Activated naive CD4-positive, alpha-beta T cell treated with anti-CD3 and anti-CD28 coated beads, Interleukin-2, amount 10 ng/mL, durations not matched to agents 7 days and 5 days (primary cell): ENCODE data around the gene SLC25A1.

Experiments used
- CTCF ChIA-PET: fragments of 350-600 bp; sonication (Branson Sonifier 250); formaldehyde crosslinking; loops from one replicate; lab custom pipeline; 2021; ENCODE audit warnings: antibody characterized with exemption; lab: Charles Lee
- DNase-seq: peaks from one replicate; pipeline ENCODE4 v3.0.0-alpha.2; 2020
- H3K27ac Mint-ChIP-seq: one replicate; pipeline ENCODE4 v1.8.0; 2021; ENCODE audit warnings: mild to moderate bottlenecking, moderate library complexity, mixed read lengths
- H3K27me3 Mint-ChIP-seq: one replicate; pipeline ENCODE4 v1.8.0; 2021; ENCODE audit warnings: mild to moderate bottlenecking, mixed read lengths
- H3K36me3 Mint-ChIP-seq: one replicate; pipeline ENCODE4 v1.8.0; 2021; ENCODE audit warnings: mixed read lengths
- H3K4me1 Mint-ChIP-seq: one replicate; pipeline ENCODE4 v1.8.0; 2021; ENCODE audit warnings: mixed read lengths
- H3K4me3 Mint-ChIP-seq: one replicate; pipeline ENCODE4 v1.8.0; 2021; ENCODE audit warnings: mild to moderate bottlenecking, moderate library complexity, mixed read lengths
- H3K9me3 Mint-ChIP-seq: one replicate; pipeline ENCODE4 v1.8.0; 2021; ENCODE audit warnings: mixed read lengths

Gene SLC25A1

DNA sequence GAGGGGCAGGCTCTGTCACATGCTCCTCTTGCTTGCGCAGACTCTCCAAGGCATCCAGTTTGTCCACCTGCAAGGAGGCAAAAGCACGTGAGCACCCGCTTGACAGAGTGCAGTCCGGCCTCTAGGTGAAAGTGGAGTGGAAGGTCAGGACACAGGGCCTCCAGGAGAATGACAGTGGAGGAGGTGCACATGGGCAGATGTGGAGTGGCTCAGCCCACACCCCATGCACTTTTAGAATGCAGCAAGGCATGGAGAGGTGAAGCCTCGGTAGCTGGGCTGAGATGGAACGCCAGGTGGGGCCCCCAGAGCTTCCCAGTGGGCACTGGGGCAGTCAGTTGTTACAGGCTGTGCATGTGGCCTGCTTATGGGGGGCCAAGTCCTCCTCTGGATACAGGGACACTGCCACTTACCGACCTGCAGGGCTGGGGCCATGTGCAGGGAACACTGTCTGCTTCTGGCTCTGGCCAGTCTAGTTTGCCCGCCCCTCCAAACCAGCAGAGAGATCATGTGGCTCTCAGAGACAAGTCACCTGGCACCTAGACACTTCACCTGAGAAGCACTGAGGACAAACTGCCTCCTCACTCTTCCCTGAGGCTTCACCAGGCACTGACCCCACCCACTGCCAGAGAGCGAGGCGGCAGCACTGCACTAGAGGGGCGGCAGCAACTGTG is 2.3 kb upstream of the SLC25A1 start:
- CTCF ChIA-PET = interaction anchor here (1.0 to 1.5 kb wide), 3 partner anchors 294 to 449 kb away, joined by 4 to 9 read pairs (median 4); no protein-coding TSS in a partner anchor
- Mint-ChIP-seq H3K36me3 (no peaks in the 10 kb centered on the region), H3K9me3 (no peaks in the 10 kb centered on the region), H3K27ac (no peak overlapping the region), H3K4me1 (peaks cover 29% of the 10 kb centered on the region), H3K4me3 (no peak overlapping the region), H3K27me3 (peaks cover 32% of the 10 kb centered on the region)
- DNase-seq = no peak

- peaks cover 32% of the 10 kb centered on the region for H3K27me3 Mint-ChIP-seq
- peaks cover 31% of the 10 kb centered on the region for H3K4me1 Mint-ChIP-seq
- H3K36me3 Mint-ChIP-seq = peaks cover 1% of the 10 kb centered on the region
- no peaks in the 10 kb centered on the region for H3K9me3 Mint-ChIP-seq
- H3K27ac Mint-ChIP-seq = no peak overlapping the region
- CTCF ChIA-PET = interaction anchor here (0.8 to 1.5 kb wide), 9 partner anchors 13 to 450 kb away, joined by 3 to 9 read pairs (median 4); no protein-coding TSS in a partner anchor
- H3K4me3 Mint-ChIP-seq = no peak overlapping the region
- DNase-seq = no peak
Measured at GRCh38 chr22:19180234-19180633, 1.7 kb upstream of the SLC25A1 start.

GRCh38 chr22:19179497-19180048 is 1.0 kb upstream of the SLC25A1 start:
- CTCF ChIA-PET = interaction anchor here (0.8 to 1.6 kb wide), 10 partner anchors 12 to 450 kb away, joined by 3 to 9 read pairs (median 3); no protein-coding TSS in a partner anchor
- Mint-ChIP-seq H3K27ac (peak overlapping the region; percentile 75), H3K9me3 (no peaks in the 10 kb centered on the region), H3K27me3 (peaks cover 27% of the 10 kb centered on the region), H3K36me3 (peaks cover 1% of the 10 kb centered on the region), H3K4me1 (peaks cover 31% of the 10 kb centered on the region), H3K4me3 (peak overlapping the region; percentile 75)
- peak; percentile 66 for DNase-seq

GRCh38 chr22:19178065-19178656 is 375 bp downstream of the SLC25A1 start:
- peak overlapping the region; percentile 66 for H3K4me3 Mint-ChIP-seq
- CTCF ChIA-PET = interaction anchor here (1.5 to 1.6 kb wide), 2 partner anchors 71 to 299 kb away, joined by 5 to 6 read pairs; no protein-coding TSS in a partner anchor
- peaks cover 37% of the 10 kb centered on the region for H3K4me1 Mint-ChIP-seq
- no peak overlapping the region for H3K27ac Mint-ChIP-seq
- H3K9me3 Mint-ChIP-seq = no peaks in the 10 kb centered on the region
- peaks cover 14% of the 10 kb centered on the region for H3K27me3 Mint-ChIP-seq
- DNase-seq = peak; percentile 79
- peaks cover 1% of the 10 kb centered on the region for H3K36me3 Mint-ChIP-seq

GRCh38 chr22:19177164-19178064 is 1.1 kb downstream of the SLC25A1 start:
- Mint-ChIP-seq H3K27me3 (peaks cover 6% of the 10 kb centered on the region), H3K9me3 (no peaks in the 10 kb centered on the region), H3K4me3 (peak overlapping the region; percentile 66), H3K27ac (peak overlapping the region; percentile 45), H3K36me3 (peaks cover 1% of the 10 kb centered on the region), H3K4me1 (peaks cover 41% of the 10 kb centered on the region)
- CTCF ChIA-PET = interaction anchor here (1.5 kb wide), 1 partner anchor 300 kb away, joined by 5 read pairs; no protein-coding TSS in a partner anchor
- DNase-seq = no peak

- Mint-ChIP-seq H3K9me3 (no peaks in the 10 kb centered on the region), H3K36me3 (peaks cover 3% of the 10 kb centered on the region), H3K4me1 (peaks cover 40% of the 10 kb centered on the region), H3K27me3 (peaks cover 4% of the 10 kb centered on the region), H3K4me3 (peak overlapping the region; percentile 54), H3K27ac (no peak overlapping the region)
- DNase-seq = no peak
- CTCF ChIA-PET = no interaction called here
Measured at GRCh38 chr22:19176732-19177131, 1.8 kb downstream of the SLC25A1 start.

DNA sequence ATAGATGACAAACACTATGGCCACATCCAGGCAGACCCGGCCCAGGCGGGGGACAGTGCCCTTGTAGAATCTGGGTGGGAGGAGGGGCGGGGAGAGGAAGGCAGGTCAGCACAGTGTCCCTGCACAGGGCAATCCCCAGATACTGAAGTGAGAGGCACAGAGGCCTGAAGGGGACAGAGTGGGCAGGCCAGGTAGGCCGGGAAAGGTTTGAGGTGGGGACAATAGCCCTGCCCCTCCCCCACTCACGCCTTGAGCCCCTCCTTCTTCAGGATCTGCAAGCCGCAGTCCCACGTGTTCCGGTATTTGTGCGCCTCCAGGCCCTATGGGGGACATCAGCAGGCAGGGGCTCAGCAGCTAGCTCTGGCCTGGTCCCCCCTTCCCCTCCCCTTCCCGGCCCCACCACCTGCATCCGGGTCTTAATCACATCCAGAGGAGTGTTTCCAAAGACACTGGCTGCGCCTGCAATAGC is 2.3 kb downstream of the SLC25A1 start:
- Mint-ChIP-seq H3K27me3 (peaks cover 7% of the 10 kb centered on the region), H3K36me3 (peaks cover 3% of the 10 kb centered on the region), H3K4me3 (peak overlapping the region; percentile 54), H3K9me3 (no peaks in the 10 kb centered on the region), H3K27ac (peak overlapping the region; percentile 77), H3K4me1 (peaks cover 39% of the 10 kb centered on the region)
- DNase-seq = no peak
- CTCF ChIA-PET = no interaction called here

- Mint-ChIP-seq H3K27ac (peak overlapping the region; percentile 77), H3K4me3 (peak overlapping the region; percentile 36), H3K27me3 (peaks cover 12% of the 10 kb centered on the region), H3K4me1 (peaks cover 40% of the 10 kb centered on the region), H3K36me3 (peaks cover 5% of the 10 kb centered on the region), H3K9me3 (no peaks in the 10 kb centered on the region)
- CTCF ChIA-PET = no interaction called here
- DNase-seq = no peak
Measured at GRCh38 chr22:19175602-19176174, 2.8 kb downstream of the SLC25A1 start.

DNA sequence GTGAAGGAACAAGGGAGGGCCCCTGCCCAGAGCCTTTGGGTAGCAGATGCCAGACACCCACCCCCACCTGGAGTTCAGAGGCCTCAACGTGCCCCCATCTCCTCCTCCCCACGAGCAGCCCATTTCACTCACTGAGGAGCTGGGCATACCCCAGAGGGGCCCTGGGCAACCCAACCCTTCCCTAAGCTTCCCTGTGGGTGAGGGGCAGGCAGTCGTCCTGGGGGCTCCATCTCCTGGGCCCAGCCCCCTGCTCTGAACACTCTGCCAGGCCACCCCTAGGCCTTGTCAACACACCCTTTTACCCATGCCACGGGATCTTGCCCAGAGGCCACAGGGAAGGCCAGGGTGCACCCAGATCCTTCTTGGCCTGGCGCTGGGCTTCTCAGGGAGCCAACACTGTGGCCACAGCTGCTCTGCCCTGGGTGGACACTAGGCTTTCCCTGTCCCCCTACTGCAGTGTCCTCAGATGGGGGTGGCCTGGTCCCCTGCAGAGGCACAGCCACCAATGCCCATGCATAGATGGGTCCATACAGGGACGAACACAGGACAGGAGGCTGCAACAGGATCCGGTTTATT is 3.4 kb downstream of the SLC25A1 start:
- Mint-ChIP-seq H3K27me3 (peaks cover 18% of the 10 kb centered on the region), H3K4me1 (peaks cover 46% of the 10 kb centered on the region), H3K4me3 (no peak overlapping the region), H3K27ac (no peak overlapping the region), H3K36me3 (peaks cover 5% of the 10 kb centered on the region), H3K9me3 (no peaks in the 10 kb centered on the region)
- CTCF ChIA-PET = no interaction called here
- no peak for DNase-seq

DNA sequence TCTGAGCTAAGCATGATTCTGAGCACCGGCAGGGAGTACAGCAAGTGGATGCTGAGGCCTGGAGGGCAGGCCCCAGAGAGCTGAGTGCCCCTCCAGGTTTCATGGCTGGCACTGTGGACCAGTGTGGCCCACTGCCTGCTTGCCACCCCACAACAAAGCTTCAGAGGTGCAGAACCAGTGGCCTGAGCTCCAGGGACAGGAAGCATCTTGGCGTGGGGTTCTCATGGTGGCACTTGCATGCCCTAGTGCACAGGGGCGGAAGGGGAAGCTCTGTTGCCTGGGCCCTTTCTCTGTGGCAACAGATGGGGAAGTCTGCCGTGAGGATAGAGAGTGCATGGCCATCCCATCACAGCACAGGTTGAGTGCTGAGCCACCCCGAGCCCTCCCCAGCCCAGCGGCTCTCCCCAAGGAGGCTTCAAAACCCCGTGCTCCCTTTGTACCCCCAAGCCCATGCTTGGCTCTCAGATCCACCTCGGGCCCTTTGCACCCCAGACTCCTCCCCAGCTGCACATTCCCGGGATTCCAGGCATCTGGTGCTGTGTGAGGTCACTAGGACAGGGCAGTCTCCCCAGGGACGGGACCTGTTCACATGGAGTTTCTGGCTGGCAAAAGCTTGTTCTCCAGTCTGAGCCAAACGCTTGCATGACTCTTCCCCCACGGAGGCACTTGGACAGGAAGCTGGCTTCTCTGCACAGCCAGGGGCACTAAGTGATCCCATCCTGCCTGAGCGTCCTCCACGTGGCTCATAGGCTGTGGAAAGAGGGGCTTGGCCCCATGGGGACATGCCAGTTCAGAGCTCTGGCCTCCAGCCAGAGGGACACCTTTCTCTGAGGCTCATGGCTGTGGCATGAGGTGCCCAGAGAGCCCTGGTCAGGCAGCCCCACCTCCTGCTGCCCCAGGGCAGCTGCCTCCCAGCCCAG is 4.2 kb downstream of the SLC25A1 start:
- H3K4me1 Mint-ChIP-seq = peaks cover 46% of the 10 kb centered on the region
- DNase-seq = no peak
- CTCF ChIA-PET = no interaction called here
- H3K27me3 Mint-ChIP-seq = peaks cover 22% of the 10 kb centered on the region
- H3K27ac Mint-ChIP-seq = peak overlapping the region; percentile 37
- H3K36me3 Mint-ChIP-seq = peaks cover 5% of the 10 kb centered on the region
- no peaks in the 10 kb centered on the region for H3K9me3 Mint-ChIP-seq
- H3K4me3 Mint-ChIP-seq = no peak overlapping the region

DNA sequence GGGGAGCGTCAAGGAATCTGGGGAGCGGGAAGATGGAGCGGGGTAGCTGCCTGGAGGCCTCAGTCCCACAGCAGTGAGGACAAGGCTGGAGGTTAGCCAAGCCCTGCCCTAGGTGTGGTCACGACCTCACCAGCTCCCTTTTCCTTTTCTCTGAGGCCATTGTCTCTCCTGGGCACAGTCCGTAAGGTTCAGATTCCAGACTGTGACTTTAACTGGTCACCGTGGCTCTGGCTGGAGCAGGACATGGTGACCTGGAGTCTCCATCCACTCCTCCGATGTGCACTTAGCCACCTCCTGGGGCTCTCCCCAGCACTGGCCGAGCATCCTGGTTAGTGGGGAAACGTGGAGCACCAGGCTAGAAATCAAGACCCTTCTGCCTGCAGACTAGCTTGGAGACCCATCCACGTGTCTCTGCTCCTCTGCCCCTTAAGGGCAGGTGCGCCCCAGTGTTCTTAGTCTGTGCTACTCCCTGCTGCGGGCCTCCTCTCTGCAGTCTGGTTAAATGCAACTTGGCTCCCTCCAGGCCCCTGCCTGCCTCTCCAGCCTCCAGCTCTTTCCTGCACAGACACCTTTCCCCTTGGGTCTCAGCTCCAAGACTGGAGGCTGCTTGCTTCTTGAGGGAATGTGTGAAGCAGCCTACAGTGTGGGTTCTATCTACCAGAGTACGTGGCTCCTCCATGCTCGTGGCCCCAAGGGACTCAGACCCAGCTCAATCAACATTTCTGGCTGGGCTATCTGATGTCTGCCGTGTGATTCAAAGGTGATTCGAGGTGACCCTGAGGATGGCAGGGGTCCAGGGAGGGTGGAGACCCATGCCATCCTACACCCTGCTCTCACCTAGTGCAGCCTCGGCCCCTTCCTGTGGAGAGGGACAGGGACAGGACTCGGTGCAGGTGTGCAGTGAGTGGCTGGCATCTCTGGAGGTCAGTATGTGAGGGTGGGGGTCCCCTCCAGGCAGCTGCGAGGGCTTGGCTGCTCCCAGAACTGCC is 5.2 kb downstream of the SLC25A1 start:
- peaks cover 5% of the 10 kb centered on the region for H3K36me3 Mint-ChIP-seq
- peak overlapping the region; percentile 96 for H3K4me3 Mint-ChIP-seq
- H3K27ac Mint-ChIP-seq = peak overlapping the region; percentile 47
- H3K4me1 Mint-ChIP-seq = peaks cover 46% of the 10 kb centered on the region
- H3K9me3 Mint-ChIP-seq = no peaks in the 10 kb centered on the region
- no peak for DNase-seq
- H3K27me3 Mint-ChIP-seq = peaks cover 33% of the 10 kb centered on the region
- CTCF ChIA-PET = no interaction called here
